K562 (cell line): Measurements from ENCODE around the gene CFAP206. TPM values are rescaled to one million over a fixed set of nuclear protein-coding genes. Genes with fewer than 3 reads are reported as not detected.

Experiments used
- CBX8 ChIP-seq: fragments of 200-600 bp; sonication (generic); IDR thresholded peaks from 2 replicates; pipeline ENCODE4 v1.6.1; 2012; ENCODE audit warnings: borderline replicate concordance, mixed run types, low read depth, mild to moderate bottlenecking, moderate library complexity, mixed read lengths, low read length, control low read depth, inconsistent platforms; ENCODE audit not compliant: poor library complexity, severe bottlenecking; ENCODE audit errors: extremely low read depth
- CREB5 ChIP-seq: fragments of 250-450 bp; sonication (Bioruptor Pico); IDR thresholded peaks from 2 replicates; pipeline ENCODE4 v1.5.0; 2020; ENCODE audit warnings: mild to moderate bottlenecking
- CUX1 ChIP-seq: fragments of 200-800 bp; sonication (Bioruptor generic); IDR thresholded peaks from 2 replicates; pipeline ENCODE4 v1.6.1; 2016; ENCODE audit warnings: missing genetic modification characterization, missing compliant biosample characterization
- DDX20 ChIP-seq: fragments of 450-650 bp; IDR thresholded peaks from 2 replicates; pipeline ENCODE4 v1.6.1; 2016; ENCODE audit warnings: missing genetic modification characterization, low read depth, mild to moderate bottlenecking, missing compliant biosample characterization, moderate library complexity
- ETS1 ChIP-seq: conservative IDR thresholded peaks from 2 replicates; pipeline ENCODE4 v1.6.1; 2011; ENCODE audit warnings: low read depth, mild to moderate bottlenecking, low read length; ENCODE audit not compliant: control insufficient read depth
- HDAC8 ChIP-seq: fragments of 450-650 bp; IDR thresholded peaks from 2 replicates; pipeline ENCODE4 v1.6.1; 2016; ENCODE audit warnings: mild to moderate bottlenecking, missing genetic modification characterization, moderate library complexity, missing compliant biosample characterization
- PCBP1 ChIP-seq: fragments of 200-400 bp; formaldehyde crosslinking; IDR thresholded peaks from 2 replicates; pipeline ENCODE4 v1.6.1; 2018; ENCODE audit warnings: mild to moderate bottlenecking, low read depth, low read length; ENCODE audit not compliant: poor library complexity, severe bottlenecking
- PHTF2 ChIP-seq: fragments of 250-450 bp; sonication (Bioruptor Pico); IDR thresholded peaks from 2 replicates; pipeline ENCODE4 v1.5.0; 2021; ENCODE audit warnings: mild to moderate bottlenecking
- POLR2A ChIP-seq: fragments of 450-650 bp; conservative IDR thresholded peaks from 2 replicates; pipeline ENCODE4 v1.6.1; 2016
- PRDM10 ChIP-seq: fragments of 450-650 bp; IDR thresholded peaks from 2 replicates; pipeline ENCODE4 v1.6.1; 2018; ENCODE audit not compliant: partially characterized antibody
- TBP ChIP-seq: optimal IDR thresholded peaks from 2 replicates; pipeline ENCODE3; 2011; ENCODE audit warnings: low read depth, low read length, improper control_type of control experiment
- TCF15 ChIP-seq: fragments of 250-450 bp; sonication (Bioruptor Pico); IDR thresholded peaks from 2 replicates; pipeline ENCODE4 v1.8.0; 2022; ENCODE audit warnings: moderate library complexity, mild to moderate bottlenecking, inconsistent platforms
- ZNF3 ChIP-seq: fragments of 250-450 bp; sonication (Bioruptor Pico); IDR thresholded peaks from 2 replicates; pipeline ENCODE4 v1.5.0; 2021; ENCODE audit warnings: mild to moderate bottlenecking, moderate library complexity
- polyA plus RNA-seq, 8 experiments: library from polyadenylated mRNA; depleted of rRNA in 4 of 8; stranded (reverse) in 5 of 8; unstranded in 3 of 8; fragments of >200 nt; fragmentation: Nextera tagmentation in 2 of 8; fragmentation: Illumina TruSeq in 1 of 8; extraction: Ambion mirVana in 2 of 8; extraction: Trizol in 1 of 8; gene quantifications; 2 replicates each; pipeline versions ENCODE4 v1.2.1 to v1.2.3, GENCODE V29; 2011 to 2014; ENCODE audit warnings: inconsistent platforms in 1 of 8, missing spikeins in 1 of 8
- total RNA-seq, 7 experiments: library from RNA; depleted of rRNA in 6 of 7; stranded (reverse); fragments of >200 nt in 6 of 7; fragmentation: Illumina TruSeq in 2 of 7; extraction: Trizol in 2 of 7; gene quantifications; 2 replicates each; pipeline versions ENCODE4 v1.2.1 to v1.2.3, GENCODE V29; 2011 to 2021; ENCODE audit warnings: low replicate concordance in 1 of 7

The CFAP206 gene
- total and polyA plus RNA-seq, 9 of the 15 experiments (the other 6 are each of a cell fraction or from before 2014, with no cell fraction given) = 0.06 to 0.33 (median 0.18) TPM; not detected in 2

- TF ChIP-seq CUX1 (CRISPR knock-in tag) (no peak), TBP (peak; percentile 75), CBX8 (no peak), POLR2A (peak; percentile 86), ETS1 (no peak; the same call in 1 of the 2 replicates), DDX20 (tag) (no peak), ZNF3 (CRISPR knock-in tag) (no peak), TCF15 (no peak), HDAC8 (no peak), PHTF2 (CRISPR knock-in tag) (no peak), CREB5 (no peak), PRDM10 (no peak), PCBP1 (peak; percentile 30)
These were observed 65.0 kb downstream of the CFAP206 start, which contains the start of gene SLC35A1 (continued) for GRCh38 chr6:87472525-87473418.
